ENCODE results near the gene CEP85. TPM values are rescaled to one million over a fixed set of nuclear protein-coding genes. Genes with fewer than 3 reads are reported as not detected.

CEP85 gene
- total and polyA plus RNA-seq, 9 of the 15 experiments (the other 6 are each of a cell fraction or from before 2014, with no cell fraction given), result 42.1 to 140 (median 92.6) TPM

DNA sequence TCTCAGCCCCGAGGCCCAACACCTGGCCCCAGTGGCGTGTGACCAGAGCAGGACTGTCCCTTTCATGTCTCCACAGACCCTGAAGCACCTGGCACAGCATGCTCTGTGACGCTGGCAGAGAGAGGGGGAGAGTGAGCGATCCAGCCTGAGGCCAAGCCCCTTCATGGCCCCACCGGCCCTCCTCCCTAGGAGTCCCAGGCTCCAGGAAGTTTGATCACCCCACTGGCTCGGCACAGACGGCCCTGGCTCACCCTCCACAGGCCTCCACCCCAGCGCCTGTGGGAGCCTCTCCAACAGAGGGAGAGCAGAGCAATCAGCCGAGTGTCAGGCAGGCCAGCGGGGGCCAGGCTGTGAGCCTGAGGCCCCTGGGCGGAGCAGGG, 56.9 kb downstream of the CEP85 start:
- DNase-seq (ENCODE audit: extremely low read depth in 1 of 4, low spot score in 3 of 4), result no peak
- Histone ChIP-seq H2AFZ (ENCODE audit: low read depth, low read length) (no peak overlapping the region), H3K4me3 (no peak overlapping the region), H4K20me1 (replicated peaks; ENCODE audit: control insufficient read depth, insufficient read depth, low read length) (no peaks in the 10 kb centered on the region), H3K9me3 (replicated peaks; ENCODE audit: control insufficient read depth, insufficient read depth, low read depth, low read length) (no peaks in the 10 kb centered on the region), H3K36me3 (ENCODE audit: control insufficient read depth, insufficient read depth, low read length) (peaks cover 5% of the 10 kb centered on the region; the same call in 1 of the 3 replicates), H3K27me3 (ENCODE audit: control insufficient read depth in 2 of 2, insufficient read depth in 2 of 2, low read length in 2 of 2) (no peaks in the 10 kb centered on the region), H3K9me1 (ENCODE audit: control insufficient read depth, insufficient read depth, low read length) (no peaks in the 10 kb centered on the region), H3K79me2 (ENCODE audit: control insufficient read depth, insufficient read depth, low read length) (no peaks in the 10 kb centered on the region), H3K9ac (ENCODE audit: insufficient read depth in 1 of 2, low read depth in 2 of 2, low read length in 2 of 2) (peak overlapping the region in 1 of 2 experiments; percentile 85; a peak in 2 of 4 replicates), H3K27ac (ENCODE audit: extremely low read depth, low read depth, low read length) (no peak overlapping the region), H3K4me2 (ENCODE audit: insufficient read depth, low read length) (no peak overlapping the region), H3K4me1 (replicated peaks in 1 of 2; ENCODE audit: control insufficient read depth in 2 of 2, insufficient read depth in 2 of 2, low read length in 2 of 2) (peaks cover 39 to 60% of the 10 kb centered on the region in 2 experiments)
- in situ Hi-C loops (cut with MboI) (no loop called here), intact Hi-C loops (cut with micrococcal nuclease) (no loop called here)
- no peak for FAIRE-seq
- TF ChIP-seq ZNF518B (CRISPR knock-in tag; IDR thresholded peaks at IDR 0.05), result no peak
- TF ChIP-seq, protein P1, sequence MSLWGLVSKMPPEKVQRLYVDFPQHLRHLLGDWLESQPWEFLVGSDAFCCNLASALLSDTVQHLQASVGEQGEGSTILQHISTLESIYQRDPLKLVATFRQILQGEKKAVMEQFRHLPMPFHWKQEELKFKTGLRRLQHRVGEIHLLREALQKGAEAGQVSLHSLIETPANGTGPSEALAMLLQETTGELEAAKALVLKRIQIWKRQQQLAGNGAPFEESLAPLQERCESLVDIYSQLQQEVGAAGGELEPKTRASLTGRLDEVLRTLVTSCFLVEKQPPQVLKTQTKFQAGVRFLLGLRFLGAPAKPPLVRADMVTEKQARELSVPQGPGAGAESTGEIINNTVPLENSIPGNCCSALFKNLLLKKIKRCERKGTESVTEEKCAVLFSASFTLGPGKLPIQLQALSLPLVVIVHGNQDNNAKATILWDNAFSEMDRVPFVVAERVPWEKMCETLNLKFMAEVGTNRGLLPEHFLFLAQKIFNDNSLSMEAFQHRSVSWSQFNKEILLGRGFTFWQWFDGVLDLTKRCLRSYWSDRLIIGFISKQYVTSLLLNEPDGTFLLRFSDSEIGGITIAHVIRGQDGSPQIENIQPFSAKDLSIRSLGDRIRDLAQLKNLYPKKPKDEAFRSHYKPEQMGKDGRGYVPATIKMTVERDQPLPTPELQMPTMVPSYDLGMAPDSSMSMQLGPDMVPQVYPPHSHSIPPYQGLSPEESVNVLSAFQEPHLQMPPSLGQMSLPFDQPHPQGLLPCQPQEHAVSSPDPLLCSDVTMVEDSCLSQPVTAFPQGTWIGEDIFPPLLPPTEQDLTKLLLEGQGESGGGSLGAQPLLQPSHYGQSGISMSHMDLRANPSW (CRISPR knock-in tag; IDR thresholded peaks at IDR 0.05), result no peak
- no peak for TF ChIP-seq RBFOX2 (IDR thresholded peaks at IDR 0.05; ENCODE audit: low read depth, low read length)
- TF ChIP-seq MAZ (CRISPR knock-in tag; conservative IDR thresholded peaks at IDR 0.05 in 1 of 2, IDR thresholded peaks at IDR 0.05 in 1 of 2), result no peak
- TF ChIP-seq ETS1 (conservative IDR thresholded peaks at IDR 0.05; ENCODE audit: control insufficient read depth, low read depth, low read length), result no peak
- TF ChIP-seq CEBPB (tag; IDR thresholded peaks at IDR 0.05), result no peak
- 77% methylated on average over 10 of the region's 11 CpGs for WGBS (ENCODE audit: insufficient coverage, low coverage, missing lambda C conversion rate)
- CTCF ChIA-PET (ENCODE audit: low intra/inter-chr PET ratio), result interaction anchor here (0.7 kb wide), 1 partner anchor 57 kb away, joined by 3 read pairs; no protein-coding TSS in a partner anchor
- no TSS peak for BruUV-seq (replicated peaks)
- POLR2A ChIA-PET, result interaction anchor here (0.6 to 1.0 kb wide), 2 partner anchors 10 to 469 kb away, joined by 3 to 4 read pairs; no protein-coding TSS in a partner anchor
- ATAC-seq, result no peak

Measured in K562 (cell line).